ENCODE measurements around the gene LDB2.

LDB2 gene

DNA sequence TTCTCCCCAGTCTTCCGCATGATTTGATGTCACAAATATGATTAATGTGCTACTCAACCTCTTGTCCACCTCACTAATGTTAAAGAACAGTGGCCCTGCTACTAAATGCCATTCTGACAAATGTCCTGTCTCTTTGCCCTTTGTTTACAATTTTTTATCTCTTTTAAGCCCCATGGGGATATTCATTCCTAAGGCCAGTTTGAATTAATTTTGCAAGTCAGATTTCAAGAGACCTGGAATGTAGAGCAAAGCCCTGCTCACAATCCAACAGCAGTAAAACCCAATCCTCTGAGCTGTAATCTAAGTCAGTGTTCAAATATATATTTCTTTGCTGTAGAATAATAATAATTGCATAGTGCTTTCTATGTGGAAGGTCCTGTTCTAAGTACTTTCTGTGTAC lies 81.2 kb downstream of the LDB2 start:
- no peak for FAIRE-seq
- TF ChIP-seq POLR2AphosphoS5 (IDR thresholded peaks at IDR 0.05; ENCODE audit: low read depth, low read length) = no peak
- TF ChIP-seq POLR2A (IDR thresholded peaks at IDR 0.05; ENCODE audit: low read depth, low read length) = no peak
- no peak for TF ChIP-seq TAF1 (IDR thresholded peaks at IDR 0.05; ENCODE audit: borderline replicate concordance, low read depth, low read length)
- no peak for DNase-seq (ENCODE audit: insufficient read length)

GRCh38 chr4:16814361-16814760 lies 84.1 kb downstream of the LDB2 start:
- TF ChIP-seq TAF1 (IDR thresholded peaks at IDR 0.05; ENCODE audit: borderline replicate concordance, low read depth, low read length) (no peak), POLR2A (IDR thresholded peaks at IDR 0.05; ENCODE audit: low read depth, low read length) (no peak), POLR2AphosphoS5 (IDR thresholded peaks at IDR 0.05; ENCODE audit: low read depth, low read length) (no peak)
- no peak for DNase-seq (ENCODE audit: insufficient read length)
- FAIRE-seq = no peak

GRCh38 chr4:16812041-16812440 lies 86.4 kb downstream of the LDB2 start:
- no peak for FAIRE-seq
- no peak for TF ChIP-seq POLR2A (IDR thresholded peaks at IDR 0.05; ENCODE audit: low read depth, low read length)
- no peak for TF ChIP-seq POLR2AphosphoS5 (IDR thresholded peaks at IDR 0.05; ENCODE audit: low read depth, low read length)

GRCh38 chr4:16809943-16810342 lies 88.5 kb downstream of the LDB2 start:
- DNase-seq (ENCODE audit: insufficient read length) (no peak), FAIRE-seq (no peak)
- TF ChIP-seq TAF1 (IDR thresholded peaks at IDR 0.05; ENCODE audit: borderline replicate concordance, low read depth, low read length) = no peak
- no peak for TF ChIP-seq POLR2AphosphoS5 (IDR thresholded peaks at IDR 0.05; ENCODE audit: low read depth, low read length)
- no peak for TF ChIP-seq POLR2A (IDR thresholded peaks at IDR 0.05; ENCODE audit: low read depth, low read length)

More at GRCh38 chr4:16812041-16812440, 86.4 kb downstream of the LDB2 start:
- DNase-seq (ENCODE audit: insufficient read length) = no peak

GRCh38 chr4:16809064-16809463 lies 89.4 kb downstream of the LDB2 start:
- FAIRE-seq (no peak), DNase-seq (ENCODE audit: insufficient read length) (no peak)
- TF ChIP-seq POLR2A (IDR thresholded peaks at IDR 0.05; ENCODE audit: low read depth, low read length) (no peak), TAF1 (IDR thresholded peaks at IDR 0.05; ENCODE audit: borderline replicate concordance, low read depth, low read length) (no peak), POLR2AphosphoS5 (IDR thresholded peaks at IDR 0.05; ENCODE audit: low read depth, low read length) (no peak)

- FAIRE-seq (no peak), DNase-seq (ENCODE audit: insufficient read length) (no peak)
- no peak for TF ChIP-seq POLR2A (IDR thresholded peaks at IDR 0.05; ENCODE audit: low read depth, low read length)
- TF ChIP-seq TAF1 (IDR thresholded peaks at IDR 0.05; ENCODE audit: borderline replicate concordance, low read depth, low read length) = no peak
- TF ChIP-seq POLR2AphosphoS5 (IDR thresholded peaks at IDR 0.05; ENCODE audit: low read depth, low read length) = no peak
Measured at GRCh38 chr4:16807355-16807754, 91.1 kb downstream of the LDB2 start.

DNA sequence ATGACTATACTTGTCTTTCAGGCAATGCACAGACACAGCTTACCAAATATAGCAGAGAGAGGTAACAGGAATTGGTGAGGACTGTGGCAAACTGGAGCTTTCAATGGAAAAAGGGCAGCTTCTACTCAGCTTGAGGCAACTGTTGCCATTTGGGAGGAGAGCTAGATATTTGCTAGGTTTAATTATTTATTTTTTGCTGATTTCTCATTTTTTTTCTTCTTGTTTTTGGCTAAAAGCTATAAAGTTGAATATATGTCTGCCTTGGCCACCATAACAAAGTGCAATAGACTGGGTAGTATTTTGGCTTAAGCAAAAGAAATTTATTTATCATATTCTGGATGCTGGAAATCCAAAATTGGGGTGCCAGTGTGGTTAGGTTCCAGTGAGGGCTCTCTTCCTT lies 93.9 kb downstream of the LDB2 start:
- no peak for FAIRE-seq
- no peak for TF ChIP-seq POLR2A (IDR thresholded peaks at IDR 0.05; ENCODE audit: low read depth, low read length)
- no peak for TF ChIP-seq TAF1 (IDR thresholded peaks at IDR 0.05; ENCODE audit: borderline replicate concordance, low read depth, low read length)
- no peak for TF ChIP-seq POLR2AphosphoS5 (IDR thresholded peaks at IDR 0.05; ENCODE audit: low read depth, low read length)
- no peak for DNase-seq (ENCODE audit: insufficient read length)

DNA sequence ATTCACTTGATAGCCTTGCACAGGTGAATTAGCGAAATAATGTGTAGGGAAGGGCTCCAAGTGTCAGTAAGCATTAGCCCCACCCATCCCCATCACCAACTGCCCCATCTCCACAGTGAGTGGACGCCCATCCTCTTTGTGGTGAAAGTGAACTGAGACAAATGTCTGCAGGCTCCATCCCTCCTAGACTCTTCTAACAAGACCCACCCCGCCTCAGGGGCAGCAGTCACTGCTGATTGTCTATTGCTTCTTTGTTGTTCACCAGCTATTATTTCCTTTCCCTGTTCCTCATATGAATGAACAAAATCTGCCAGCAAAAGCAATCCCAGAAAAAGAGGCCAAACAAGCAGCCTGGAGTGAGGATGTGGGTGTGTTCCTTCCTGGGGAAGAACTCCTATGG lies 96.4 kb downstream of the LDB2 start:
- DNase-seq (ENCODE audit: insufficient read length) (no peak), FAIRE-seq (no peak)
- TF ChIP-seq TAF1 (IDR thresholded peaks at IDR 0.05; ENCODE audit: borderline replicate concordance, low read depth, low read length) = no peak
- TF ChIP-seq POLR2AphosphoS5 (IDR thresholded peaks at IDR 0.05; ENCODE audit: low read depth, low read length) = no peak
- TF ChIP-seq POLR2A (IDR thresholded peaks at IDR 0.05; ENCODE audit: low read depth, low read length) = no peak

GRCh38 chr4:16801356-16801755 lies 97.1 kb downstream of the LDB2 start:
- TF ChIP-seq POLR2A (IDR thresholded peaks at IDR 0.05; ENCODE audit: low read depth, low read length) (no peak), POLR2AphosphoS5 (IDR thresholded peaks at IDR 0.05; ENCODE audit: low read depth, low read length) (no peak), TAF1 (IDR thresholded peaks at IDR 0.05; ENCODE audit: borderline replicate concordance, low read depth, low read length) (no peak)
- FAIRE-seq = no peak
- no peak for DNase-seq (ENCODE audit: insufficient read length)

DNA sequence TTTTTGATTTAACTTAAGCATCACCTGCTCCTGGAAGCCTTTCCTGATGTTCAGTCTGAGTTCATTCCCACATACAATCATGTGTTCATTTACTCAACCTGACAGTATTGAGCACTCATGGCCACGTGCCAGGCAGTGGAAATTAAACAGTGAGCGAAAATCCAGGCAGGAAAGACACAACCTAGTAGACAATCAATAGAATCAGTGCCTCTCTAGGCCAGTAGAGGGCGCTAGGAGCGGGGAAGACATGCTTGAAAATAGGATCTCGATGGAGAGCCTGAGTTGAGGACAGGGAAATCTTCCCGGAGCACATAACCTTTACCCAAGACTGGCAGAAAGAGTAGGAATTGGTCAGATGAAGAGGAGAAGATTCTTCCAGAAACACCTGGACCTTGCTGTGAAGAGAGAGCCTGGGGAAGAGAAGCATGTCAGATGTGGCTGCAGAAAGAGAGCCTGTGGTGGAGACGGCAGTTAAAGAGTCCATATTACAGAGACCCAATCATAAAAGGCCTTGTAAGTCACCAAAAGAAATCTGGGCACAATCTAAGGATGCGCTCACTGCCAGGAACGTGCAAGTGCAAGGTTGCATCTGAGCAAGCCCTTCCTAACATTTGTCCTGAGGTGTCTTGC lies 103.5 kb downstream of the LDB2 start:
- TF ChIP-seq POLR2A (IDR thresholded peaks at IDR 0.05; ENCODE audit: low read depth, low read length) = no peak
- no peak for TF ChIP-seq TAF1 (IDR thresholded peaks at IDR 0.05; ENCODE audit: borderline replicate concordance, low read depth, low read length)
- TF ChIP-seq POLR2AphosphoS5 (IDR thresholded peaks at IDR 0.05; ENCODE audit: low read depth, low read length) = no peak
- FAIRE-seq (peak; percentile 63), DNase-seq (ENCODE audit: insufficient read length) (no peak)

GRCh38 chr4:16791460-16791859 lies 107.0 kb downstream of the LDB2 start:
- DNase-seq (ENCODE audit: insufficient read length) = no peak
- no peak for FAIRE-seq

GRCh38 chr4:16790508-16790907 lies 107.9 kb downstream of the LDB2 start:
- no peak for FAIRE-seq
- no peak for DNase-seq (ENCODE audit: insufficient read length)
- TF ChIP-seq POLR2AphosphoS5 (IDR thresholded peaks at IDR 0.05; ENCODE audit: low read depth, low read length) (no peak), POLR2A (IDR thresholded peaks at IDR 0.05; ENCODE audit: low read depth, low read length) (no peak), TAF1 (IDR thresholded peaks at IDR 0.05; ENCODE audit: borderline replicate concordance, low read depth, low read length) (no peak)

More at GRCh38 chr4:16791460-16791859, 107.0 kb downstream of the LDB2 start:
- TF ChIP-seq POLR2A (IDR thresholded peaks at IDR 0.05; ENCODE audit: low read depth, low read length) (no peak), TAF1 (IDR thresholded peaks at IDR 0.05; ENCODE audit: borderline replicate concordance, low read depth, low read length) (no peak)
